ENCODE results near the gene CCSER1. TPM values are rescaled to one million over a fixed set of nuclear protein-coding genes. Genes with fewer than 3 reads are reported as not detected.

CCSER1 gene
- total RNA-seq, 3 donors from 2014 or later (not counting 1 experiment from before 2014, with no cell fraction given) = 0.87 to 1.1 (median 1.1) TPM

- Mint-ChIP-seq H3K9me3 (peaks cover 0 to 4% of the 10 kb centered on the region in 2 donors), H3K4me1 (peaks cover 22% of the 10 kb centered on the region in 2 donors), H3K36me3 (no peaks in the 10 kb centered on the region), H3K27me3 (ENCODE audit: low read depth in 2 of 2) (peaks cover 28 to 34% of the 10 kb centered on the region in 2 donors), H3K27ac (no peak overlapping the region), H3K4me3 (no peak overlapping the region)
- intact Hi-C loops (cut with micrococcal nuclease) = no loop called here
- H3K4me1 ChIP-seq (ENCODE audit: control insufficient read depth, insufficient read depth, low read length) = peaks cover 11% of the 10 kb centered on the region
- no peaks in the 10 kb centered on the region for H3K27me3 ChIP-seq (ENCODE audit: control insufficient read depth, insufficient read depth, low read length)
- H3K4me3 ChIP-seq (ENCODE audit: low read length) = no peak overlapping the region
- no peak overlapping the region for H3K27ac ChIP-seq (ENCODE audit: low read length)
- no peak for DNase-seq
- H3K36me3 ChIP-seq (ENCODE audit: control insufficient read depth, insufficient read depth, low read length) = no peaks in the 10 kb centered on the region
- ATAC-seq = no peak
- no peaks in the 10 kb centered on the region for H3K9me3 ChIP-seq (ENCODE audit: control insufficient read depth, insufficient read depth, low read length)
- WGBS (ENCODE audit: insufficient coverage) = 88% methylated on average over 5 of the region's 5 CpGs
- TF ChIP-seq, protein P1, sequence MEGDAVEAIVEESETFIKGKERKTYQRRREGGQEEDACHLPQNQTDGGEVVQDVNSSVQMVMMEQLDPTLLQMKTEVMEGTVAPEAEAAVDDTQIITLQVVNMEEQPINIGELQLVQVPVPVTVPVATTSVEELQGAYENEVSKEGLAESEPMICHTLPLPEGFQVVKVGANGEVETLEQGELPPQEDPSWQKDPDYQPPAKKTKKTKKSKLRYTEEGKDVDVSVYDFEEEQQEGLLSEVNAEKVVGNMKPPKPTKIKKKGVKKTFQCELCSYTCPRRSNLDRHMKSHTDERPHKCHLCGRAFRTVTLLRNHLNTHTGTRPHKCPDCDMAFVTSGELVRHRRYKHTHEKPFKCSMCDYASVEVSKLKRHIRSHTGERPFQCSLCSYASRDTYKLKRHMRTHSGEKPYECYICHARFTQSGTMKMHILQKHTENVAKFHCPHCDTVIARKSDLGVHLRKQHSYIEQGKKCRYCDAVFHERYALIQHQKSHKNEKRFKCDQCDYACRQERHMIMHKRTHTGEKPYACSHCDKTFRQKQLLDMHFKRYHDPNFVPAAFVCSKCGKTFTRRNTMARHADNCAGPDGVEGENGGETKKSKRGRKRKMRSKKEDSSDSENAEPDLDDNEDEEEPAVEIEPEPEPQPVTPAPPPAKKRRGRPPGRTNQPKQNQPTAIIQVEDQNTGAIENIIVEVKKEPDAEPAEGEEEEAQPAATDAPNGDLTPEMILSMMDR (IDR thresholded peaks at IDR 0.05) = no peak
Observed at GRCh38 chr4:90130076-90130475, 2.9 kb downstream of the CCSER1 start.

DNA sequence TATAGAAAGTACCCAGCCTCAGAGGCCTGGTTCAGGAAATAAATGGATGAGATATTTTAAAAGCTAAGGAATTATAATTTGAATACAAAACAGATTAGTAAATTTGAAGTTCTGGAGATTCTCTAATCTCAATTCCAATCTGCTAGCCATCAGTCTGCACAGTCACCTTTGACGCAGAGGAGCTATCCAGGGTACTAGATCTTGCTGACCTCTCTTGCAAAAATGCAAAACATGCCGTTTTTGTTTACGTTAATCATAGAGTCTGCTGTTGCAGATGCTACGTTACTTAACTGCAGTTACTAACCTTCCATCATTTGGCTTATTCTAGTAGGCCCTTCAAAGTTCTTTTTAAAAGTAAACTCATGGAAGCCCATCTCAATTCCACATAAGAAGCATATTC lies 10.4 kb downstream of the CCSER1 start:
- TF ChIP-seq, protein P1 (IDR thresholded peaks at IDR 0.05) = no peak
- no peaks in the 10 kb centered on the region for H3K36me3 Mint-ChIP-seq

GRCh38 chr4:90142081-90142480 lies 14.9 kb downstream of the CCSER1 start:
- no peak overlapping the region for H3K4me3 Mint-ChIP-seq
- Histone ChIP-seq H3K36me3 (ENCODE audit: control insufficient read depth, insufficient read depth, low read length) (no peaks in the 10 kb centered on the region), H3K9me3 (ENCODE audit: control insufficient read depth, insufficient read depth, low read length) (no peaks in the 10 kb centered on the region), H3K4me1 (ENCODE audit: control insufficient read depth, insufficient read depth, low read length) (no peaks in the 10 kb centered on the region), H3K4me3 (ENCODE audit: low read length) (no peak overlapping the region), H3K27me3 (ENCODE audit: control insufficient read depth, insufficient read depth, low read length) (no peaks in the 10 kb centered on the region), H3K27ac (ENCODE audit: low read length) (no peak overlapping the region)
- WGBS (ENCODE audit: insufficient coverage) = 76% methylated on average over 1 of the region's 1 CpG
- peaks cover 0 to 2% of the 10 kb centered on the region in 2 donors for H3K9me3 Mint-ChIP-seq
- ATAC-seq (no peak), DNase-seq (no peak)
- H3K36me3 Mint-ChIP-seq = no peaks in the 10 kb centered on the region
- no peak overlapping the region for H3K27ac Mint-ChIP-seq
- H3K4me1 Mint-ChIP-seq = no peaks in the 10 kb centered on the region
- intact Hi-C loops (cut with micrococcal nuclease) = no loop called here
- TF ChIP-seq, protein P1 (IDR thresholded peaks at IDR 0.05) = no peak
- no peaks in the 10 kb centered on the region for H3K27me3 Mint-ChIP-seq (ENCODE audit: low read depth in 2 of 2)

More for the DNA sequence above, 10.4 kb downstream of the CCSER1 start:
- Mint-ChIP-seq H3K4me1 (no peaks in the 10 kb centered on the region), H3K27ac (no peak overlapping the region), H3K27me3 (ENCODE audit: low read depth in 2 of 2) (no peaks in the 10 kb centered on the region), H3K9me3 (no peaks in the 10 kb centered on the region), H3K4me3 (no peak overlapping the region)
- Histone ChIP-seq H3K4me3 (ENCODE audit: low read length) (no peak overlapping the region), H3K27ac (ENCODE audit: low read length) (no peak overlapping the region), H3K27me3 (ENCODE audit: control insufficient read depth, insufficient read depth, low read length) (no peaks in the 10 kb centered on the region), H3K36me3 (ENCODE audit: control insufficient read depth, insufficient read depth, low read length) (no peaks in the 10 kb centered on the region), H3K9me3 (ENCODE audit: control insufficient read depth, insufficient read depth, low read length) (no peaks in the 10 kb centered on the region), H3K4me1 (ENCODE audit: control insufficient read depth, insufficient read depth, low read length) (no peaks in the 10 kb centered on the region)
- intact Hi-C loops (cut with micrococcal nuclease) = no loop called here
- WGBS (ENCODE audit: insufficient coverage) = 87% methylated on average over 4 of the region's 4 CpGs
- ATAC-seq (no peak), DNase-seq (no peak)

DNA sequence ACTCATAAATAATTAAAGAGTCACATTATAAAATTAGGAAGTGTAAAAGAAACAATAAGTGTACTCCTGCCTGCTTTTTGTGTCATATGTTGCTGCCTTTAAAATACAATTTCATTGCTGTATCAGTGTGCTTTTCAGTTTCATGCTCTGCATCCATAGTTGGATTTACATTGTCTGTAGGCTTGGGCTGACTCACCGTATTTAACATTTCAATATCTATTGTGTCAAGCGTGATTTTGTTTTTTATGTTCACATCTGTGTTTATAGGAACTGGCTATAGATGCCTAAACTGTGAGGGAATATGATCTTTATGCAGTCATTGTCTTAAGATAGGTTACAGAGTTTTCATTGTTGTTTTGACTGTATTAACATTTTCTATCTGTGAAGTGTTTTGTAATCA lies 18.1 kb downstream of the CCSER1 start:
- Mint-ChIP-seq H3K27me3 (ENCODE audit: low read depth in 2 of 2) (no peaks in the 10 kb centered on the region), H3K4me1 (no peaks in the 10 kb centered on the region)

More for the DNA sequence above, 18.1 kb downstream of the CCSER1 start:
- no peak overlapping the region for H3K27ac Mint-ChIP-seq
- H3K4me3 Mint-ChIP-seq = no peak overlapping the region
- Histone ChIP-seq H3K4me3 (ENCODE audit: low read length) (no peak overlapping the region), H3K27ac (ENCODE audit: low read length) (no peak overlapping the region), H3K9me3 (ENCODE audit: control insufficient read depth, insufficient read depth, low read length) (no peaks in the 10 kb centered on the region), H3K36me3 (ENCODE audit: control insufficient read depth, insufficient read depth, low read length) (no peaks in the 10 kb centered on the region), H3K27me3 (ENCODE audit: control insufficient read depth, insufficient read depth, low read length) (no peaks in the 10 kb centered on the region), H3K4me1 (ENCODE audit: control insufficient read depth, insufficient read depth, low read length) (no peaks in the 10 kb centered on the region)
- DNase-seq = no peak
- ATAC-seq = no peak
- H3K9me3 Mint-ChIP-seq = peaks cover 0 to 2% of the 10 kb centered on the region in 2 donors
- intact Hi-C loops (cut with micrococcal nuclease) = no loop called here
- H3K36me3 Mint-ChIP-seq = no peaks in the 10 kb centered on the region
- TF ChIP-seq, protein P1 (IDR thresholded peaks at IDR 0.05) = no peak
- whole genome bisulfite sequencing (ENCODE audit: insufficient coverage) = 94% methylated on average over 2 of the region's 2 CpGs
